Measurements from ENCODE around the gene ACSS2. TPM values are rescaled to one million over a fixed set of nuclear protein-coding genes. Genes with fewer than 3 reads are reported as not detected.

The ACSS2 gene
- total and polyA plus RNA-seq, 2 of the 8 experiments (the other 6 are each of a cell fraction or from before 2014, with no cell fraction given): 17.7 to 24.2 TPM

DNA sequence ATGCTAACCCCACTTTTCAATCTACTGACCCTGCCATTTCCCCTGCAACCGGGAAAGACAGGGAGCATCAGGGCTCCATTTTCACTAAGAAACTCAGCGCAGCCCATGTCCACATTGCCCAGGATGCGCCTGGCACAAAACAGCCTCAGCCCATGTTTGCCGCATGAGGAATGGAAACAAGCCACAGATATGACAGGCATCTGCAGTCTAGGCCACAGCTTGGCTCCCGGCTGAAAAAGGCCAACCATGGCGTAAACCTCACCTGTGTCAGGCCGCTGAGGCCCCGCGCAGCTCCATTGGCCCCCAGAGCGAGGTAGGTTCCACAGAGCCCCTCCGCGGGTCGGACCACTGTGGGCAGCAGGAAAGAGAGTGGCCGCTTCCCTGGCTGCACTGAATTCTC is 25.4 kb upstream of the ACSS2 start:
- no peaks in the 10 kb centered on the region for H3K4me1 ChIP-seq (replicated peaks in 1 of 4; ENCODE audit: control insufficient read depth in 3 of 4, insufficient read depth in 4 of 4, low read length in 3 of 4)
- H2AK5ac ChIP-seq (ENCODE audit: low read depth, low read length): no peak overlapping the region
- H2BK20ac ChIP-seq (ENCODE audit: low read length): no peak overlapping the region
- H2AFZ ChIP-seq (ENCODE audit: low read length): no peak overlapping the region
- no peak overlapping the region for H2BK5ac ChIP-seq (ENCODE audit: low read depth, low read length)
- H3K36me3 ChIP-seq (ENCODE audit: control insufficient read depth in 2 of 4, insufficient read depth in 4 of 4, low read length in 3 of 4): peaks cover 2 to 21% (median 8%) of the 10 kb centered on the region in 4 experiments; a peak in 5 of 8 replicates
- H2BK120ac ChIP-seq (replicated peaks; ENCODE audit: low read depth, low read length): no peak overlapping the region
- H3K79me1 ChIP-seq (ENCODE audit: low read depth, low read length): no peaks in the 10 kb centered on the region; the same call in 1 of the 2 replicates
- H3K4me3 ChIP-seq (ENCODE audit: extremely low read depth in 1 of 4, insufficient read depth in 2 of 4, low read depth in 3 of 4, low read length in 4 of 4): no peak overlapping the region
- no peaks in the 10 kb centered on the region for H3K9me3 ChIP-seq (ENCODE audit: insufficient read depth in 2 of 2, low read depth in 1 of 2, low read length in 1 of 2)
- no peak overlapping the region for H4K91ac ChIP-seq (replicated peaks; ENCODE audit: insufficient read length, low read length)
- H2BK15ac ChIP-seq (ENCODE audit: low read length): no peak overlapping the region
- ChIA-PET CTCF (ENCODE audit: partially characterized antibody) (no interaction called here), POLR2A (ENCODE audit: partially characterized antibody) (interaction anchor here (1.8 kb wide), 1 partner anchor 11 kb away, joined by 6 read pairs; no protein-coding TSS in a partner anchor)
- H2BK12ac ChIP-seq (ENCODE audit: low read depth, low read length): no peak overlapping the region
- no peak overlapping the region for H3K14ac ChIP-seq (ENCODE audit: insufficient read length)
- H3K79me2 ChIP-seq (ENCODE audit: control insufficient read depth in 1 of 2, insufficient read depth in 2 of 2, low read length in 2 of 2): no peaks in the 10 kb centered on the region
- H3K4me2 ChIP-seq (ENCODE audit: insufficient read depth in 1 of 2, low read depth in 2 of 2, low read length in 2 of 2): no peak overlapping the region
- 89% methylated on average over 14 of the region's 14 CpGs; no CpG with 5 or more reads in 1 of the 2 experiments for WGBS, 2 experiments (ENCODE audit: extremely low coverage in 1 of 2, insufficient coverage in 1 of 2, insufficient read length in 1 of 2, insufficient replicate concordance in 2 of 2, low coverage in 1 of 2, low lambda C conversion rate in 2 of 2, missing lambda C conversion rate in 1 of 2)
- H3K56ac ChIP-seq (replicated peaks; ENCODE audit: insufficient read length, low read depth, low read length): no peak overlapping the region
- H4K8ac ChIP-seq (ENCODE audit: extremely low read depth, insufficient read depth, low read length): no peak overlapping the region
- no peak overlapping the region for H3K9ac ChIP-seq (replicated peaks in 1 of 4; ENCODE audit: extremely low read depth in 1 of 4, low read depth in 3 of 4, low read length in 3 of 4)
- no peak overlapping the region for H3K4ac ChIP-seq (replicated peaks; ENCODE audit: insufficient read length, low read depth, low read length)
- H4K20me1 ChIP-seq (replicated peaks in 1 of 2; ENCODE audit: control insufficient read depth in 1 of 2, insufficient read depth in 2 of 2, low read length in 2 of 2): no peaks in the 10 kb centered on the region
- H3K18ac ChIP-seq (ENCODE audit: extremely low read depth, low read length): no peak overlapping the region
- FAIRE-seq: no peak
- no peak overlapping the region for H4K5ac ChIP-seq (ENCODE audit: insufficient read length, low read depth, low read length)
- H3K23ac ChIP-seq (ENCODE audit: insufficient read length): no peak overlapping the region
- DNase-seq (ENCODE audit: low read depth in 1 of 2, low spot score in 2 of 2): no peak
- H3K27ac ChIP-seq (ENCODE audit: low read depth, low read length): no peak overlapping the region
- H3K23me2 ChIP-seq (ENCODE audit: low read depth, low read length): no peaks in the 10 kb centered on the region; the same call in 1 of the 2 replicates
- no peaks in the 10 kb centered on the region for H3K27me3 ChIP-seq (replicated peaks in 1 of 4; ENCODE audit: control insufficient read depth in 3 of 4, extremely low read depth in 1 of 4, insufficient read depth in 3 of 4, low read length in 3 of 4)
- TF ChIP-seq KDM1A (IDR thresholded peaks at IDR 0.05; ENCODE audit: borderline replicate concordance, low read length) (no peak), FOSL1 (IDR thresholded peaks at IDR 0.05; ENCODE audit: insufficient read depth, low read depth, low read length) (no peak), TEAD4 (IDR thresholded peaks at IDR 0.05; ENCODE audit: low read depth, low read length) (no peak), BCL11A (IDR thresholded peaks at IDR 0.05; ENCODE audit: low read depth in 2 of 2, low read length in 2 of 2) (no peak), RXRA (IDR thresholded peaks at IDR 0.05; ENCODE audit: insufficient read depth, low read depth, low read length) (no peak), CTBP2 (IDR thresholded peaks at IDR 0.05; ENCODE audit: borderline replicate concordance, insufficient read depth, insufficient read length, low read length) (no peak), POU5F1 (IDR thresholded peaks at IDR 0.05; ENCODE audit: low read depth, low read length) (no peak), CREB1 (IDR thresholded peaks at IDR 0.05) (no peak), NANOG (IDR thresholded peaks at IDR 0.05; ENCODE audit: insufficient read depth, low read depth, low read length, poor library complexity, severe bottlenecking) (no peak), SUZ12 (IDR thresholded peaks at IDR 0.05; ENCODE audit: low read length) (no peak), RAD21 (IDR thresholded peaks at IDR 0.05 in 1 of 2, conservative IDR thresholded peaks at IDR 0.05 in 1 of 2; ENCODE audit: low read depth in 2 of 2, low read length in 2 of 2) (no peak)
